NCI-H146 treated with DMSO at 0.1 percent for 48 hours (cell line): ENCODE data around the gene DPH1.
A peak's percentile ranks its signal among the peaks of the same experiment; 100 is the strongest.

ENCODE experiments used
- DNase-seq: peaks from one replicate; lab custom pipeline; 2025; ENCODE audit not compliant: unreplicated experiment; lab: John Stamatoyannopoulos, UW

The DPH1 gene

GRCh38 chr17:2025622-2026309 is 4.2 kb upstream of the DPH1 start:
- peak; percentile 57 for DNase-seq

DNA sequence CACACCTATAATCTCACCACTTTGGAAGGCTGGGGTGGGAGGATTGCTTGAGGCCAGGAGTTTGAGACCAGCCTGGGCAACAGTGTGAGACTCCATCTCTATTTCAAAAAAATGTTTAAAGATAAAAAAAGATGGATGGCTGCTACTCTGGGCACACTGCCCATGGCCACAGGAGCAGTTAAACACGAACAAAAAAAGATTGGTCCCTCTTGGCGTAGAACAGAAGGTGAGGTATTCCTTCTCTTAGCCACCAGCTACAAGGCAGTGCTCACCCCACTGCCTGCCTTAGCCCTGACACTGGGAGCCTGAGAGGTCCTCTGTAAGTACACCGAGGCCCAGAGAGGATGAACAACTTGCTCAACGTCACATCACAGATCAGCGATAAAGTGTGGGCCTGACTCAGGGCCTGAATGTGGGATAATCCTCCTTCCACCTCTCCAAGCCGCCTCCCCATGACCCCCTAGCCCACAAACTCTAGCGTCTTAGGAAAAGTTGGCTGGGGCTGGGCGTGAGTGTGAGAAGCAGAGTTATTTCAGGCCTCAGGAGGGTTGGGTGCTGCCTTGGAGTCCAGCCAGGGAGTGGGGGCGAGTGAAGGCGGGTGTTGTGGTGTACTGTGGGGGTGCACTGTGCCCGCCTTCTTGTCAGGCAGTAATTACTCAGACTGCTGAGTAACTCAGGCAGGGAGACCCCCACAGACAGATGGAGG is 2.3 kb upstream of the DPH1 start:
- no peak for DNase-seq

GRCh38 chr17:2028234-2028614 is 1.7 kb upstream of the DPH1 start:
- DNase-seq, result no peak

GRCh38 chr17:2028737-2029136 is 1.2 kb upstream of the DPH1 start:
- DNase-seq, result no peak

DNA sequence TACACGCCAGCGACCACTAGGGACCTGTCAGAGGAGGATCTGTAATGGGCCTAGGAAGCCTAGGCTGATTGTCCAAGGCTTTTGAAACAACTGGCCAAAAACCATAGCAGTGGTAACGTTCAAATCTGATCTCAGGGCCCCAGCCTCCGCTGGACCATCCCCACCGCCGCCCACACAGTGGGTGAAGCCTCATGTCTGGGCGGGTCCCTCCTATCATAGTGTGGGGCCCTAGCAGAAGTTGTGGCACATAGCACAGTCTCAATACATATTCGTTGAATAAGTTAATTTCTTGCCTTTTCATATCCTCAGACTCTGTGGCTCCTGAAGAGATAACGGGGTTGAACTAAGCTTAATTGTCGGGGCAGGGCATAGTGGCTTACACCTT is 818 bp downstream of the DPH1 start:
- DNase-seq, result no peak

DNA sequence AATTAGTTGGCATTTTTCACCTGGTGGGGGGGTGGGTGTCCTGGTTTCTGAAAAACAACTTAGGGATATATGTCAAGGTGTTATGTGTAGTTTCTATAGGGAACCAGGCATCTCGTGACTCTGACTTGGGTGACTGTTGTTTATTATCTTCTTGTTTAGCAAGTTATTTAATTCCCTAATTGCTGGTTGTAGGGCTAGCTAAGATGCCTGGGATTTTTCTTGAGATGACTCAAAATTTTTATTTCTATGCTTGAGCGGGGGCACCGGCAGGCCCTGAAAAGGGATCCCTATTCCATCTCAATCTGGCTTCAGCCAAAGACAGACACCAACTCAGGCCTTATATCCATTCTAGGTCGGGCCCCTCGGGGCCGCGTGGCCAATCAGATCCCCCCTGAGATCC is 3.2 kb downstream of the DPH1 start:
- no peak for DNase-seq

DNA sequence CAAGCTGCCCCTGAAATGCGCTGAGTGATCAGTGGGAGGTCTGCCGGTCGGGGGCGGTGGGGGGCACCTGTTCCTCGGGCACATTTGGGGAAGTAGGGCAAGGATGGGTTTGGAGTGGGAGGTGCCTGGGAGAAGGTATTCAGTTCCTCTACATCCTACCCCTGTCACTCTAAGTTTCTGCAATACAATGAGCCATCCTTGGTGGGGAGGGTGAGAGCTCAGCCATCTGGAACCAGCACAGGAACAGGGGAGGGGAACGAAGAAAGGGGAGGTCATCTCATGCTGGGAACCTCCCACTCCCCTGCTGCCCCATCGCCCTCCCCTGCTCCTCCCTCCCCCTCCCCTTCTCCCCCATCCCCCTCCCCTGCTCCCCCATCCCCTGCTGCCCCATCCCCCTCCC is 4.2 kb downstream of the DPH1 start:
- DNase-seq, result no peak

DNA sequence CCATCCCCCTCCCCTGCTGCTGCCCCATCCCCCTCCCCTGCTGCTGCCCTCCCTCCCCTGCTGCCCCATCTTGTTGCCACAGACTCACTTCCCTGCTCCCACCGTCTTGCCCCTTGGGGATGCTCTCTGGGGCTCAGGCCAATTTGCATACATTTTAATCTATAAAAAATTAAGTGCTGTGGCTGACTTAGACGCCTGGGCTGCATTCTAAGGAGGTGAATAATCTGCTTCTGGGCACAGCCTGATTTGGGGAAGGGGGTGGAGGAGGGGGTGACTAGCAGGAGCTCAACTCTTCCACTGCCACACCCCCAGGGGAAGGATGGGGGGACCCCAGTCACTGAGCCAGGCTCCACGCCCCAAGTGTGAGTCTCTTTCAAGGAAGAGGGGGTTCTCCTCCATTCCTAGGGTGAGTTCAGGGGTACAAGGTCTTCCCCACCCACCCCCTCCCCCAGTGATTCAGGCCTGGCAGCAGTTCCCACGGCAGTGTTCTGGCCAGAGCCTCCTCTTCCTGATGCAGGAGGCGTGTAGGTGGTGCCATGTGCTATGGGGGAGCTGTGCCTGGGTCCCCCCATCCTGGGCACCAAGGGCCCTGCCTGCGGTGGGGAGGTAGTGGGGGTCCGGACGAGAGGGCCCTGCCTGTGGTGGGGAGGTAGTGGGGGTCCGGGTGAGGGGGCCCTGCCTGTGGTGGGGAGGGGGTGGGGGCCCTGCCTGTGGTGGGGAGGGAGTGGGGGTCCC is 5.0 kb downstream of the DPH1 start:
- DNase-seq, result no peak

GRCh38 chr17:2035541-2036488 is 5.9 kb downstream of the DPH1 start:
- no peak for DNase-seq

- no peak for DNase-seq
Measured at GRCh38 chr17:2037155-2037554, 7.2 kb downstream of the DPH1 start.

GRCh38 chr17:2040219-2040827 is 10.4 kb downstream of the DPH1 start:
- DNase-seq, result no peak

- DNase-seq, result no peak
Measured at GRCh38 chr17:2040942-2041560, 11.1 kb downstream of the DPH1 start.

- DNase-seq, result peak; percentile 84
Measured at GRCh38 chr17:2041561-2042389, 11.8 kb downstream of the DPH1 start, which contains the start of gene OVCA2. TSS of gene OVCA2 (plus strand) at chr17:2042022. CDS start at chr17:2042048, 26 bp downstream.

DNA sequence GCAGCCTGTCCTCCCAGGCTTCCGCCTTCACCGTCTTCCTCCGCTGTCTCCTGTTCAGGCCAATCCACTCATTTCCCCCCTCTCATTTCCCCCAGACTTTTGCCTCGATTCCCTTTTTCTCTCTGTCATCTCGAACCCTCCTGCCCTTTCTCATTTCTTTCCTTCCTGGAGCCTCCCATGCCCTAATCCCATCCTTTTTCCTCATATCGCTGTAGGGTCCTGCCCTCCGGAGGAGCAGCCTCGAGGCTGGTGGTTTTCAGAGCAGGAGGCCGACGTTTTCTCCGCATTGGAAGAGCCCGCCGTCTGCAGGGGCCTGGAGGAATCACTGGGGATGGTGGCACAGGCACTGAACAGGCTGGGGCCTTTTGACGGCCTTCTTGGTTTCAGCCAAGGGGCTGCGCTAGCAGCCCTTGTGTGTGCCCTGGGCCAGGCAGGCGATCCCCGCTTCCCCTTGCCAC is 12.5 kb downstream of the DPH1 start:
- DNase-seq, result peak; percentile 39

- no peak for DNase-seq
Measured at GRCh38 chr17:2042933-2043332, 13.0 kb downstream of the DPH1 start.

DNA sequence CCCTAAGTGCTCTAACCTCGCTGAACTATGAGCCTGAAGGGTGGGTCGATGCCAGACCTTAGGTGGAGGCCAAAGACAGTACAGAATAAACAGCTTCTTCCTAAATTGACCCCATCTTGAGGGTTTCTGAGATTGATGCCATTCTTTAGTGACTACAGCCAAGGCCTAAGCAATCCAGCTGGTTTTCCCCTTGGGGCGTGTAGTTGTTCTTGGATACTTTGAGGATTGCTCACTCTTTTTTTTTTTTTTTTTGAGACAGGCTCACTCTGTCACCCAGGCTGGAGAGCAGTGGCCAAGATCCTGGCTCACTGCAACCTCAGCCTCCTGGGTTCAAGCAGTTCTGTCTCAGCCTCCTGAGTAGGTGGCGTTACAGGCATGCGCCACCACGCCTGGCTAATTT is 13.8 kb downstream of the DPH1 start:
- no peak for DNase-seq

- DNase-seq, result no peak
Measured at GRCh38 chr17:2044263-2044894, 14.4 kb downstream of the DPH1 start.

- DNase-seq, result no peak
Measured at GRCh38 chr17:2047590-2047989, 17.6 kb downstream of the DPH1 start.

GRCh38 chr17:2048805-2049204 is 18.9 kb downstream of the DPH1 start:
- DNase-seq, result no peak
